GM18505 (cell line): ENCODE results near the gene ATP6V1E1.
"Not testable (repeated sequence)": the region's sequence is repeated elsewhere in the genome, so short reads cannot be mapped to it uniquely, and the experiment has no call there.

Experiments
- ATAC-seq: cut with Tn5 transposase; IDR thresholded peaks from one replicate; pipeline ENCODE4 v1.9.1; 2021; ENCODE audit not compliant: unreplicated experiment
- POLR2A ChIP-seq: IDR thresholded peaks from 4 replicates; pipeline ENCODE4 v1.6.1; 2011; ENCODE audit warnings: borderline replicate concordance; ENCODE audit not compliant: insufficient read depth, insufficient read length; ENCODE audit errors: extremely low read depth

The ATP6V1E1 gene

GRCh38 chr22:17641269-17641668 lies 12.7 kb upstream of the ATP6V1E1 start:
- no peak for ATAC-seq
- TF ChIP-seq POLR2A: no peak

- peak; percentile 35 for TF ChIP-seq POLR2A
- no peak for ATAC-seq
Observed at GRCh38 chr22:17639247-17639741, 10.7 kb upstream of the ATP6V1E1 start.

- TF ChIP-seq POLR2A: peak; percentile 97
- ATAC-seq: peak; percentile 90
Observed at GRCh38 chr22:17638432-17639246, 10.1 kb upstream of the ATP6V1E1 start, which contains the start of gene BCL2L13. Gene BCL2L13, plus strand, starts transcription at chr22:17638757. Its CDS starts 16,955 bp downstream, at chr22:17655712.

- peak; percentile 16 for ATAC-seq
- no peak for TF ChIP-seq POLR2A
Observed at GRCh38 chr22:17638182-17638431, 9.6 kb upstream of the ATP6V1E1 start.

- no peak for ATAC-seq
- no peak for TF ChIP-seq POLR2A
Observed at GRCh38 chr22:17637490-17638181, 9.1 kb upstream of the ATP6V1E1 start.

- ATAC-seq: not testable (repeated sequence)
Observed at GRCh38 chr22:17636850-17637249, 8.3 kb upstream of the ATP6V1E1 start.

- no peak for TF ChIP-seq POLR2A
- no peak for ATAC-seq
Observed at GRCh38 chr22:17634696-17635095, 6.1 kb upstream of the ATP6V1E1 start.

GRCh38 chr22:17633998-17634323 lies 5.4 kb upstream of the ATP6V1E1 start:
- no peak for ATAC-seq
- TF ChIP-seq POLR2A: no peak

- no peak for ATAC-seq
- TF ChIP-seq POLR2A: no peak
Observed at GRCh38 chr22:17633217-17633997, 4.9 kb upstream of the ATP6V1E1 start.

GRCh38 chr22:17631076-17631565 lies 2.6 kb upstream of the ATP6V1E1 start:
- ATAC-seq: no peak
- no peak for TF ChIP-seq POLR2A

- no peak for TF ChIP-seq POLR2A
- ATAC-seq: no peak
Observed at GRCh38 chr22:17629641-17630040, 1.1 kb upstream of the ATP6V1E1 start.

GRCh38 chr22:17629173-17629489 lies 582 bp upstream of the ATP6V1E1 start:
- no peak for TF ChIP-seq POLR2A

GRCh38 chr22:17627961-17628405 lies 566 bp downstream of the ATP6V1E1 start:
- ATAC-seq: no peak

More at GRCh38 chr22:17629173-17629489, 582 bp upstream of the ATP6V1E1 start:
- ATAC-seq: no peak

GRCh38 chr22:17613280-17613679 lies 15.3 kb downstream of the ATP6V1E1 start:
- no peak for ATAC-seq
- no peak for TF ChIP-seq POLR2A

More at GRCh38 chr22:17627961-17628405, 566 bp downstream of the ATP6V1E1 start:
- TF ChIP-seq POLR2A: no peak

- ATAC-seq: no peak
- TF ChIP-seq POLR2A: no peak
Observed at GRCh38 chr22:17612057-17612456, 16.5 kb downstream of the ATP6V1E1 start.
